Left lung (tissue), 10 donors: ENCODE results near the gene ZNF480. TPM values are rescaled to one million over a fixed set of nuclear protein-coding genes. Genes with fewer than 3 reads are reported as not detected.

Experiments used
- ATAC-seq: fragments of 200-7000 bp; cut with Tn5 transposase; one replicate; pipeline ENCODE4 v1.9.1; 2020; ENCODE audit warnings: moderate library complexity
- DNase-seq, 4 donors: peaks; one replicate each; pipeline ENCODE4 v3.0.0-alpha.2; 2013 to 2020
- H3K27ac ChIP-seq, 2 donors: fragments of 200-600 bp; sonication (generic) in 1 of 2; one replicate each; pipeline versions ENCODE4 v1.5.0 to v1.8.0; 2020 to 2021
- H3K27me3 ChIP-seq, 2 donors: fragments of 200-600 bp; sonication (generic) in 1 of 2; one replicate each; pipeline versions ENCODE4 v1.5.0 to v1.8.0; 2020 to 2021
- H3K36me3 ChIP-seq, 2 donors: fragments of 200-600 bp; sonication (generic) in 1 of 2; one replicate each; pipeline versions ENCODE4 v1.5.0 to v1.8.0; 2020 to 2021
- H3K4me1 ChIP-seq, 2 donors: fragments of 200-600 bp; one replicate each; pipeline ENCODE4 v1.8.0; 2021
- H3K4me3 ChIP-seq, 2 donors: fragments of 200-600 bp; sonication (generic) in 1 of 2; one replicate each; pipeline versions ENCODE4 v1.5.0 to v1.8.0; 2020 to 2021; ENCODE audit warnings: mild to moderate bottlenecking in 1 of 2
- H3K9me3 ChIP-seq, 2 donors: fragments of 200-600 bp; sonication (generic) in 1 of 2; one replicate each; pipeline versions ENCODE4 v1.5.0 to v1.8.0; 2020 to 2021
- CTCF ChIP-seq, 2 donors: fragments of 200-600 bp; sonication (generic) in 1 of 2; IDR thresholded peaks; one replicate each; pipeline versions ENCODE4 v1.5.0 to v1.8.0; 2021; ENCODE audit warnings: antibody characterized with exemption in 2 of 2
- intact Hi-C, 2 donors: fragments of 100-400 bp; cut with DNase I; formaldehyde crosslinking; loops; one replicate each; pipeline versions ENCODE4 v1.11.2 to v1.14.2; 2022
- microRNA-seq, 2 donors: library from miRNA; unstranded; fragments of <30 nt; microRNA quantifications; one replicate each; pipeline ENCODE4, GENCODE V29; 2019
- polyA plus RNA-seq, 6 donors: library from polyadenylated mRNA; unstranded; fragments of 120-200 nt; gene quantifications; one replicate each; pipeline ENCODE4 v1.2.1, GENCODE V29; 2013; ENCODE audit not compliant: insufficient read length in 6 of 6
- total RNA-seq, 2 donors: library from RNA; stranded (reverse); fragmentation: NEBNext Ultra II Directional; extraction: Animal tissue kit (Norgen Biotek cat#: 25700); gene quantifications; one replicate each; pipeline ENCODE4 v1.2.1, GENCODE V29; 2021
- donor health status: DM: no; HTN: yes; CAD: no.
- donor health status: DM: no; HTN: no; CAD: no.

ZNF480 gene
- total and polyA plus RNA-seq, 8 donors = 10.7 to 15.2 (median 13.6) TPM

DNA sequence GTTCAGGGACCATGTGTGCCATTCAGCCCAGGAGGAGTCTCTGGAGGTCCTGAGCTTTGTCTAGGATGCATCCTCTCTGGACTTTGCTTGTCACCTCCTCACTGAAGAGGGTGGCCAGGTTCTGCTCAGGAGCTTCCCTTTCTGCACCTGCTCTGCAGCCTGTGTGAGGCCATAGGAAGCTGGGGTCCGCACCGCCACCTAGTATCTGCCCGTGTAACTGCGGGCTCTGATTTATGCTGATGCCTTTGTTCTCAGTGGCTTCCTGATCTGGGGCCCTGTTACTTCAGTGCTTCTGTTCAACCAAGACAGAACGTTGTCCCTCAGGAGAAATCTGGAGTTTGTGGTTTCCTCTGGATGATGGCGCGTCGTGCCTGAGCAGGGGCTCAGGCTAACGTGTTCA, 54.5 kb downstream of the ZNF480 start:
- intact Hi-C loops = no loop called here
- H3K27ac ChIP-seq = no peak overlapping the region
- H3K36me3 ChIP-seq = peaks cover 0 to 66% of the 10 kb centered on the region in 2 donors
- H3K4me1 ChIP-seq = no peaks in the 10 kb centered on the region
- H3K9me3 ChIP-seq = peaks cover 0 to 92% of the 10 kb centered on the region in 2 donors
- TF ChIP-seq CTCF (IDR thresholded peaks at IDR 0.05) = no peak
- H3K27me3 ChIP-seq = no peaks in the 10 kb centered on the region
- no peak overlapping the region for H3K4me3 ChIP-seq
- ATAC-seq (no peak), DNase-seq (no peak)

DNA sequence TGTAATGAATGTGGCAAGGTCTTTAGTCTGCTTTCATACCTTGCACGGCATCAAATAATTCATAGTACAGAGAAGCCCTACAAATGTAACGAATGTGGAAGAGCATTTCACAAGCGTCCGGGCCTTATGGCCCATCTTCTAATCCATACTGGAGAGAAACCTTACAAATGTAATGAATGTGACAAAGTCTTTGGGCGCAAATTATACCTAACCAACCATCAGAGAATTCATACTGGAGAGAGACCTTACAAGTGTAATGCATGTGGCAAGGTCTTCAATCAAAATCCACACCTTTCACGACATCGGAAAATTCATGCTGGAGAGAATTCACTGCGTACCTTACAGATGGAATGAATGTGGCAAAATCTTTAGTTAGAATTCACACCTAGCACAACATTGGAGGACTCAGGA, 69.5 kb downstream of the ZNF480 start:
- H3K36me3 ChIP-seq = peaks cover 0 to 48% of the 10 kb centered on the region in 2 donors
- H3K9me3 ChIP-seq = peaks cover 4 to 89% of the 10 kb centered on the region in 2 donors
- ATAC-seq (no peak), DNase-seq (no peak)
- intact Hi-C loops = no loop called here
- H3K27ac ChIP-seq = no peak overlapping the region
- no peaks in the 10 kb centered on the region for H3K4me1 ChIP-seq
- H3K4me3 ChIP-seq = no peak overlapping the region
- H3K27me3 ChIP-seq = no peaks in the 10 kb centered on the region
- no peak for TF ChIP-seq CTCF (IDR thresholded peaks at IDR 0.05)

GRCh38 chr19:52369559-52370340, 72.8 kb downstream of the ZNF480 start, which contains the start of gene ZNF880:
Gene ZNF880, plus strand, starts transcription at chr19:52369923. Its CDS starts 43 bp downstream, at chr19:52369966.
- intact Hi-C loops = no loop called here
- Histone ChIP-seq H3K27ac (peak within 1 kb of the TSS; percentile 92 to 94), H3K4me3 (peak within 1 kb of the TSS; percentile 56 to 58), H3K36me3 (peaks cover 2 to 52% of the 10 kb centered on the region in 2 donors), H3K27me3 (no peaks in the 10 kb centered on the region), H3K9me3 (peaks cover 0 to 89% of the 10 kb centered on the region in 2 donors), H3K4me1 (no peaks in the 10 kb centered on the region)
- peak; percentile 93 to 97 (median 94) for DNase-seq
- no peak for TF ChIP-seq CTCF (IDR thresholded peaks at IDR 0.05)
- ATAC-seq = peak; percentile 100

- Histone ChIP-seq H3K4me1 (no peaks in the 10 kb centered on the region), H3K9me3 (peaks cover 0 to 89% of the 10 kb centered on the region in 2 donors), H3K27me3 (no peaks in the 10 kb centered on the region), H3K36me3 (peaks cover 4 to 52% of the 10 kb centered on the region in 2 donors), H3K4me3 (peak overlapping the region; percentile 56 to 58), H3K27ac (peak overlapping the region; percentile 92 to 94)
- intact Hi-C loops = no loop called here
- DNase-seq = no peak
- no peak for TF ChIP-seq CTCF (IDR thresholded peaks at IDR 0.05)
- no peak for ATAC-seq
Observed at GRCh38 chr19:52370341-52370710, 73.4 kb downstream of the ZNF480 start.

Small RNA genes within 50 kb of the gene (microRNA-seq; reads per million reads assigned to microRNA genes)
- gene MIR643 = 2.7 to 3.9 reads per million in 2 donors

Other genes starting within 250 kb of the ZNF480 start
- 10 to 100 TPM in 1 of 2 donors, 1 to 10 TPM in 1; 8.7 to 11.2 TPM for gene ZNF432, start 248.3 kb upstream of the ZNF480 start, total RNA-seq
- gene ZNF432, start 248.3 kb upstream of the ZNF480 start, polyA plus RNA-seq = 10 to 100 TPM; 22.1 to 27.9 (median 25.7) TPM
- gene ZNF841, start 201.4 kb upstream of the ZNF480 start, total RNA-seq = 10 to 100 TPM; 21.0 to 22.2 TPM
- gene ZNF841, start 201.4 kb upstream of the ZNF480 start, polyA plus RNA-seq = 10 to 100 TPM; 25.8 to 35.4 (median 33.5) TPM
- 10 to 100 TPM; 12.0 to 14.2 TPM for gene ZNF616, start 157.2 kb upstream of the ZNF480 start, total RNA-seq
- 10 to 100 TPM; 19.8 to 26.0 (median 23.7) TPM for gene ZNF616, start 157.2 kb upstream of the ZNF480 start, polyA plus RNA-seq
- 10 to 100 TPM; 13.1 to 17.4 TPM for gene ZNF836, start 125.5 kb upstream of the ZNF480 start, total RNA-seq
- gene ZNF836, start 125.5 kb upstream of the ZNF480 start, polyA plus RNA-seq = 10 to 100 TPM; 19.8 to 25.1 (median 22.7) TPM
- gene PPP2R1A, start 107.1 kb upstream of the ZNF480 start, total RNA-seq = 100 to 1,000 TPM; 193 to 199 TPM
- 100 to 1,000 TPM; 313 to 346 (median 333) TPM for gene PPP2R1A, start 107.1 kb upstream of the ZNF480 start, polyA plus RNA-seq
- 10 to 100 TPM; 14.1 to 16.1 TPM for gene ZNF766, start 27.6 kb upstream of the ZNF480 start, total RNA-seq
- 10 to 100 TPM; 16.4 to 22.8 (median 18.9) TPM for gene ZNF766, start 27.6 kb upstream of the ZNF480 start, polyA plus RNA-seq
- gene ZNF610, start 39.1 kb downstream of the ZNF480 start, total RNA-seq = 1 to 10 TPM; 2.1 to 5.7 TPM
- gene ZNF610, start 39.1 kb downstream of the ZNF480 start, polyA plus RNA-seq = 10 to 100 TPM in 5 of 6 donors, 1 to 10 TPM in 1; 9.1 to 13.9 (median 11.5) TPM
- gene ZNF880, start 72.8 kb downstream of the ZNF480 start, total RNA-seq = 10 to 100 TPM; 12.8 to 15.4 TPM
- 10 to 100 TPM; 24.8 to 31.3 (median 29.5) TPM for gene ZNF880, start 72.8 kb downstream of the ZNF480 start, polyA plus RNA-seq
- gene ZNF528, start 100.7 kb downstream of the ZNF480 start, total RNA-seq = 10 to 100 TPM; 17.5 to 26.7 TPM
- gene ZNF528, start 100.7 kb downstream of the ZNF480 start, polyA plus RNA-seq = 10 to 100 TPM; 54.3 to 89.5 (median 70.8) TPM
- under 1 TPM in 1 of 2 donors, not detected in 1; 0.35 TPM for gene ZNF534, start 132.0 kb downstream of the ZNF480 start, total RNA-seq
- 1 to 10 TPM in 2 of 6 donors, under 1 TPM in 4; 0.36 to 2.1 (median 0.55) TPM for gene ZNF534, start 132.0 kb downstream of the ZNF480 start, polyA plus RNA-seq
- 1 to 10 TPM; 1.7 to 2.3 TPM for gene ZNF578, start 156.4 kb downstream of the ZNF480 start, total RNA-seq
- 1 to 10 TPM; 4.0 to 8.7 (median 6.3) TPM for gene ZNF578, start 156.4 kb downstream of the ZNF480 start, polyA plus RNA-seq
- gene ZNF808, start 230.5 kb downstream of the ZNF480 start, total RNA-seq = 10 to 100 TPM; 23.8 to 24.6 TPM
- gene ZNF808, start 230.5 kb downstream of the ZNF480 start, polyA plus RNA-seq = 10 to 100 TPM; 13.9 to 21.6 (median 17.5) TPM